Activated B cell treated with CpG ODN at 0.5 μM for 24 hours (primary cell): ENCODE measurements around the gene RABL6. TPM values are rescaled to one million over a fixed set of nuclear protein-coding genes. Genes with fewer than 3 reads are reported as not detected.

ENCODE experiments used
- ATAC-seq: fragments of 200-7000 bp; cut with Tn5 transposase; one replicate; pipeline ENCODE4 v1.10.0; 2021; ENCODE audit warnings: low read depth, mild to moderate bottlenecking, moderate library complexity
- CTCF ChIA-PET: fragments of 350-600 bp; sonication (Branson Sonifier 250); formaldehyde crosslinking; loops from one replicate; lab custom pipeline; 2021; ENCODE audit warnings: antibody characterized with exemption; lab: Charles Lee
- POLR2A ChIA-PET: fragments of 350-600 bp; sonication (Branson Sonifier 250); formaldehyde crosslinking; loops from one replicate; lab custom pipeline; 2021; ENCODE audit warnings: antibody characterized with exemption; lab: Charles Lee
- DNase-seq: peaks from one replicate; pipeline ENCODE4 v3.0.0; 2022
- H3K27ac Mint-ChIP-seq: one replicate; pipeline ENCODE4 v1.8.0; 2020; ENCODE audit warnings: mixed read lengths
- H3K27me3 Mint-ChIP-seq: one replicate; pipeline ENCODE4 v1.8.0; 2021; ENCODE audit warnings: mixed read lengths
- H3K36me3 Mint-ChIP-seq: one replicate; pipeline ENCODE4 v1.8.0; 2021; ENCODE audit warnings: low read depth, mixed read lengths
- H3K4me1 Mint-ChIP-seq: one replicate; pipeline ENCODE4 v1.8.0; 2021; ENCODE audit warnings: mixed read lengths
- H3K4me3 Mint-ChIP-seq: one replicate; pipeline ENCODE4 v1.8.0; 2020; ENCODE audit warnings: mild to moderate bottlenecking, mixed read lengths
- H3K9me3 Mint-ChIP-seq: one replicate; pipeline ENCODE4 v1.8.0; 2020; ENCODE audit warnings: mixed read lengths
- CTCF ChIP-seq: fragments of 200-600 bp; IDR thresholded peaks from one replicate; pipeline ENCODE4 v1.8.0; 2022; ENCODE audit warnings: antibody characterized with exemption, mild to moderate bottlenecking
- intact Hi-C: fragments of 100-400 bp; cut with micrococcal nuclease; formaldehyde crosslinking; loops from one replicate; pipeline ENCODE4 v1.15.1; 2024
- total RNA-seq: library from RNA; stranded (reverse); gene quantifications from 2 replicates; pipeline ENCODE4 v1.2.3, GENCODE V29; 2022

The RABL6 gene
- total RNA-seq, 1 donor from 2014 or later, result 75.0 TPM

DNA sequence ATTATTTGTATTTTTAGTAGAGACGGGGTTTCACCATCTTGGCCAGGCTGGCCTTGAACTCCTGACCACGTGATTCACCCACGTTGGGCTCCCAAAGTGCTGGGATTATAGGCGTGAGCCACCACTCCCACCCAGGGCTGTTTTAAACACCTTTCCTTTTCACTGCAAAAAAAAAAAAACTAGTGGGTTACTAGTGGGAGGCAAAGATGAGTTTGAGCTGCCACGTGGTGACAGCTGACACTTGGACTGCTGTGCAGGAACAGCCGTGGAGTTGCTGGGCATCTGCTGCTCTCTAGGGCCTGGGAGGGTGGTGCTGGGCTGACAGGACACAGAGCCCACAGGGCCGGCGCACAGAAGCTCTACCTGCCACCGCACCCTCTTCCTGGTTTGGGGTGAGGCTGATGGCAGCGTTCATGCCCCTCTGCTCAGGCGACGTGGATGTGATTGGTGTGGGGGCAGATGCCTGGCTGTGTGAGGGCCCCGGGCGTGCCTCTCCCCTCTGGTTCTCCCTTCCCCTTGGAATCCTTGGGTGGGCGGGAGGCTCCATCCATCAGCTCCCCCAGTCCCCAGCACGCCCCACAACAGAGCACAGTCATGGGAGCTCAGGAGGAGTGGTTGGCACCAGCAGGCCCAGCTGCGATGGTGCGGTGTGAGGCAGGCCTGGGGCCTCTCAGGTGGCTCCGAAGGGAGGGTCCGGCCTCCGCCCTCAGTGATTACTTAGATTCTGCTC, 16.9 kb downstream of the RABL6 start:
- ATAC-seq (no peak), DNase-seq (no peak)
- Mint-ChIP-seq H3K36me3 (peaks cover 46% of the 10 kb centered on the region), H3K4me3 (no peak overlapping the region), H3K27me3 (no peaks in the 10 kb centered on the region), H3K27ac (no peak overlapping the region), H3K9me3 (no peaks in the 10 kb centered on the region), H3K4me1 (peaks cover 6% of the 10 kb centered on the region)
- POLR2A ChIA-PET, result no interaction called here
- TF ChIP-seq CTCF, result no peak
- intact Hi-C loops, result no loop called here
- CTCF ChIA-PET, result no interaction called here

DNA sequence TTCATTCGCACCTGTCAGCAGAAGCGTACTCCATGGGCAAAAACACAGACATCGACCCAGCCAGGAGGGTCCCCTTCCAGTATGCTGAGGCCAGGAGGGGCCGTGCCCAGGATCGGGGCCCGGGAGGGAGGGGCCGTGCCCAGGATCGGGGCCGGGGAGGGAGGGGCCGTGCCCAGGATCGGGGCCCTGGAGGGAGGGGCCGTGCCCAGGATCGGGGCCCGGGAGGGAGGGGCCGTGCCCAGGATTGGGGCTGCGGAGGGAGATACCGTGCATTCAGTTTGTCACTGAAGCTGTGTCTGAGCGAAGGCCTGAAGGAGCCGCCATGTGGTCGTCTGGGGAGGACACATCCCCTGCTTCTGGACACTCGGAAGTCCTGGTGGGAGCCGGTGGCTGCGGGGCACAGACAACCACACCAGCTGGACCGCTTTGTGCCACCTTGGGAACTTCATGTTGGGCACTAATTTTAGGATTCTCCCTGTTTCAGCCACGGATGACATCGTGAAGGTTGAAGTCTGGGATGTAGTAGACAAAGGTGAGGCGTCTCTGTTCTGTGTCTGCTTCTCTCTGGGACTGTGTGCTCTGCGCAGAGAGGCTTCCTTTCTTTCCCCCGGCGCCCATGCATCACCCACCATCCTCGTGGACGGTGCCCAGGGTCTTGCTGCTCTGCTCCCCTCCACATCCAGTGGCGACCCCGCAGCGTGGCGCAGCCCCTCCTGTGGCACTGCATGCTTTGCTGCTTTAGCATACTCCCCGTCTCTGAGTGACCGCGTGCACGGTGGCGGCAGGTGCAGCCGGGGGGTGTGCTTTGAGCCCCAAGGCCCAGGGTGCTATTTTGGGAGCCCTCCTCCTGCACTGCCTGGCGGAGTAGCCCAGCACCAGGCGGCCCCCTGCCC, 17.8 kb downstream of the RABL6 start:
- Mint-ChIP-seq H3K36me3 (peaks cover 48% of the 10 kb centered on the region), H3K4me1 (peaks cover 6% of the 10 kb centered on the region)
- no peak for ATAC-seq

DNA sequence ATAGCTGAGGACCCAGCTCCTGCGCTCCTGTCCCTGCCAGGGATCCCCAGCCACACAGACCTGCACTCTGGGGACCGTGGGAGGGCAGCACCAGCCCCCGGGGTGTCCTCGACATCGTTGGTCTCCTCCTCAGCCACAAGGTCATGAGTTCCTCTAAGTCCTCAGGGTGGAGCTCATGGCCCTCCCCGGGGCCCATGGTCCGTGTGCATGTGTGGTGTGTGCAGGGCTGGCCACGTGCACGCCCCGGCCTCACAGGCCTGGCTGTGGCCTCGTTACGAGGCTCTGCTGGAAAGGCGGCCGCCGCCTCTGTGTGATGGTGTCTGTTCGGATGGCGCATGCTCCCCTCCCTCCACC, 18.4 kb downstream of the RABL6 start:
- intact Hi-C loops, result no loop called here
- no peak overlapping the region for H3K27ac Mint-ChIP-seq
- POLR2A ChIA-PET, result no interaction called here
- TF ChIP-seq CTCF, result no peak
- DNase-seq (no peak), ATAC-seq (no peak)
- H3K36me3 Mint-ChIP-seq, result peaks cover 47% of the 10 kb centered on the region
- H3K4me3 Mint-ChIP-seq, result no peak overlapping the region
- peaks cover under 1% of the 10 kb centered on the region for H3K4me1 Mint-ChIP-seq
- H3K9me3 Mint-ChIP-seq, result no peaks in the 10 kb centered on the region
- CTCF ChIA-PET, result no interaction called here
- H3K27me3 Mint-ChIP-seq, result no peaks in the 10 kb centered on the region

More for the DNA sequence above, 17.8 kb downstream of the RABL6 start:
- DNase-seq, result no peak
- TF ChIP-seq CTCF, result no peak
- ChIA-PET CTCF (no interaction called here), POLR2A (no interaction called here)
- no peak overlapping the region for H3K27ac Mint-ChIP-seq
- no peaks in the 10 kb centered on the region for H3K27me3 Mint-ChIP-seq
- H3K4me3 Mint-ChIP-seq, result no peak overlapping the region
- intact Hi-C loops, result no loop called here
- no peaks in the 10 kb centered on the region for H3K9me3 Mint-ChIP-seq

GRCh38 chr9:136826703-136827582, 19.2 kb downstream of the RABL6 start:
- no peak for TF ChIP-seq CTCF
- no peak for DNase-seq
- H3K9me3 Mint-ChIP-seq, result no peaks in the 10 kb centered on the region

More at GRCh38 chr9:136826703-136827582, 19.2 kb downstream of the RABL6 start:
- Mint-ChIP-seq H3K4me3 (no peak overlapping the region), H3K27ac (no peak overlapping the region), H3K4me1 (no peaks in the 10 kb centered on the region), H3K36me3 (peaks cover 55% of the 10 kb centered on the region), H3K27me3 (no peaks in the 10 kb centered on the region)
- intact Hi-C loops, result no loop called here
- ATAC-seq, result no peak
- POLR2A ChIA-PET, result interaction anchor here (0.7 kb wide), 1 partner anchor 114 kb away, joined by 3 read pairs; no protein-coding TSS in a partner anchor
- CTCF ChIA-PET, result no interaction called here
